Bronchial epithelial cell (primary cell): ENCODE results near the gene BRD4. TPM values are rescaled to one million over a fixed set of nuclear protein-coding genes. Genes with fewer than 3 reads are reported as not detected.

Source experiments
- DNase-seq: peaks from one replicate; pipeline ENCODE4 v3.0.0-alpha.2; 2010; ENCODE audit warnings: low read depth
- FAIRE-seq: peaks from 2 replicates; lab custom pipeline; 2011; peaks lifted over from hg19 to GRCh38; lab: Jason Lieb, UNC
- H3K27me3 ChIP-seq: 2 replicates; pipeline ENCODE4 v1.5.1; 2011; ENCODE audit warnings: low read length; ENCODE audit not compliant: control insufficient read depth, insufficient read depth
- H3K36me3 ChIP-seq: 2 replicates; pipeline ENCODE4 v1.5.1; 2011; ENCODE audit warnings: low read length; ENCODE audit not compliant: control insufficient read depth, insufficient read depth
- H3K4me3 ChIP-seq: 2 replicates; pipeline ENCODE4 v1.5.1; 2011; ENCODE audit warnings: mild to moderate bottlenecking, low read depth, low read length, control low read depth
- CTCF ChIP-seq: IDR thresholded peaks from 2 replicates; pipeline ENCODE4 v1.5.1; 2011; ENCODE audit warnings: mild to moderate bottlenecking, moderate library complexity, low read length, control low read depth, inconsistent platforms; ENCODE audit not compliant: insufficient read depth, severe bottlenecking
- total RNA-seq: library from RNA; depleted of rRNA; stranded (reverse); fragments of >200 nt; gene quantifications from 2 replicates; pipeline ENCODE4 v1.2.1, GENCODE V29; 2014

BRD4 gene
- total RNA-seq, 1 donor from 2014 or later, result 12.1 TPM

GRCh38 chr19:15372470-15372869 lies 40.1 kb upstream of the BRD4 start:
- FAIRE-seq, result no peak
- Histone ChIP-seq H3K27me3 (no peaks in the 10 kb centered on the region), H3K4me3 (no peak overlapping the region), H3K36me3 (peaks cover 35% of the 10 kb centered on the region)
- TF ChIP-seq CTCF, result no peak
- DNase-seq, result no peak

GRCh38 chr19:15371786-15372380 lies 39.5 kb upstream of the BRD4 start:
- H3K27me3 ChIP-seq, result no peaks in the 10 kb centered on the region
- TF ChIP-seq CTCF, result no peak
- FAIRE-seq, result no peak
- H3K36me3 ChIP-seq, result peaks cover 35% of the 10 kb centered on the region
- DNase-seq, result no peak
- H3K4me3 ChIP-seq, result no peak overlapping the region

GRCh38 chr19:15371119-15371518 lies 38.8 kb upstream of the BRD4 start:
- DNase-seq, result no peak
- FAIRE-seq, result no peak
- H3K36me3 ChIP-seq, result peaks cover 35% of the 10 kb centered on the region

GRCh38 chr19:15369594-15369891 lies 37.2 kb upstream of the BRD4 start:
- FAIRE-seq (no peak), DNase-seq (no peak)
- Histone ChIP-seq H3K36me3 (peaks cover 40% of the 10 kb centered on the region), H3K4me3 (no peak overlapping the region), H3K27me3 (no peaks in the 10 kb centered on the region)
- no peak for TF ChIP-seq CTCF

More at GRCh38 chr19:15371119-15371518, 38.8 kb upstream of the BRD4 start:
- Histone ChIP-seq H3K4me3 (no peak overlapping the region), H3K27me3 (no peaks in the 10 kb centered on the region)
- no peak for TF ChIP-seq CTCF

GRCh38 chr19:15368798-15369593 lies 36.7 kb upstream of the BRD4 start:
- Histone ChIP-seq H3K4me3 (no peak overlapping the region), H3K27me3 (no peaks in the 10 kb centered on the region), H3K36me3 (peaks cover 40% of the 10 kb centered on the region)
- DNase-seq (no peak), FAIRE-seq (no peak)
- no peak for TF ChIP-seq CTCF
